Natural killer cell (primary cell): ENCODE measurements around the gene EBP. TPM values are rescaled to one million over a fixed set of nuclear protein-coding genes. Genes with fewer than 3 reads are reported as not detected.

Experiments used
- ATAC-seq, 3 donors: fragments of 150-1000 bp in 2 of 3; fragments of 200-7000 bp in 1 of 3; cut with Tn5 transposase; 1 replicate in 1 of 3; 2 replicates in 2 of 3; pipeline ENCODE4 v1.10.0; 2021; ENCODE audit warnings: mild to moderate bottlenecking in 2 of 3, moderate library complexity in 2 of 3
- DNase-seq, 2 donors: peaks; one replicate each; pipeline versions ENCODE4 v3.0.0 to v3.0.0-alpha.2; 2013 to 2021; ENCODE audit warnings: mixed read lengths in 1 of 2
- H3K27ac ChIP-seq: one replicate; pipeline ENCODE4 v1.5.1; 2013; ENCODE audit warnings: mild to moderate bottlenecking, low read length
- H3K27me3 ChIP-seq: one replicate; pipeline ENCODE4 v1.6.1; 2013; ENCODE audit warnings: low read length; ENCODE audit not compliant: control insufficient read depth, insufficient read depth
- H3K36me3 ChIP-seq: one replicate; pipeline ENCODE4 v1.6.1; 2013; ENCODE audit warnings: low read length; ENCODE audit not compliant: control insufficient read depth, insufficient read depth
- H3K4me1 ChIP-seq: one replicate; pipeline ENCODE4 v1.6.1; 2013; ENCODE audit warnings: low read length; ENCODE audit not compliant: control insufficient read depth, insufficient read depth
- H3K4me3 ChIP-seq: one replicate; pipeline ENCODE4 v1.5.1; 2013; ENCODE audit warnings: low read length
- H3K9me3 ChIP-seq: one replicate; pipeline ENCODE4 v1.6.1; 2013; ENCODE audit warnings: low read length; ENCODE audit not compliant: control insufficient read depth, insufficient read depth
- H3K27ac Mint-ChIP-seq, 2 donors: one replicate each; pipeline ENCODE4 v1.8.0; 2022; ENCODE audit warnings: mild to moderate bottlenecking in 2 of 2, mixed read lengths in 2 of 2, moderate library complexity in 1 of 2
- H3K27me3 Mint-ChIP-seq, 2 donors: one replicate each; pipeline ENCODE4 v1.8.0; 2022; ENCODE audit warnings: low read depth in 2 of 2, mixed read lengths in 2 of 2
- H3K36me3 Mint-ChIP-seq: one replicate; pipeline ENCODE4 v1.8.0; 2022; ENCODE audit warnings: mixed read lengths
- H3K4me1 Mint-ChIP-seq, 2 donors: one replicate each; pipeline ENCODE4 v1.8.0; 2022; ENCODE audit warnings: mixed read lengths in 2 of 2
- H3K4me3 Mint-ChIP-seq: one replicate; pipeline ENCODE4 v1.8.0; 2022; ENCODE audit warnings: mild to moderate bottlenecking, moderate library complexity, mixed read lengths
- H3K9me3 Mint-ChIP-seq, 2 donors: one replicate each; pipeline ENCODE4 v1.8.0; 2022; ENCODE audit warnings: mixed read lengths in 2 of 2
- WGBS: methylation state at CpG from one replicate; pipeline ENCODE4 v1.1.7; 2013; ENCODE audit warnings: missing lambda C conversion rate; ENCODE audit not compliant: insufficient coverage; 5-methylcytosine and 5-hydroxymethylcytosine counted together
- intact Hi-C: fragments of 100-400 bp; cut with micrococcal nuclease; formaldehyde crosslinking; loops from one replicate; pipeline ENCODE4 v1.14.2; 2022
- total RNA-seq, 4 donors: library from RNA; stranded (reverse); fragments of 120-200 nt in 1 of 4; gene quantifications; one replicate each; pipeline versions ENCODE4 v1.2.3 to v1.2.4, GENCODE V29; 2013 to 2022
- TF ChIP-seq, protein P1 (sequence below): fragments of 200-600 bp; IDR thresholded peaks from one replicate; pipeline ENCODE4 v1.8.0; 2022; ENCODE audit warnings: antibody characterized with exemption

Gene EBP
- total RNA-seq, 3 donors from 2014 or later (not counting 1 experiment from before 2014, with no cell fraction given): 91.6 to 115 (median 97.6) TPM

DNA sequence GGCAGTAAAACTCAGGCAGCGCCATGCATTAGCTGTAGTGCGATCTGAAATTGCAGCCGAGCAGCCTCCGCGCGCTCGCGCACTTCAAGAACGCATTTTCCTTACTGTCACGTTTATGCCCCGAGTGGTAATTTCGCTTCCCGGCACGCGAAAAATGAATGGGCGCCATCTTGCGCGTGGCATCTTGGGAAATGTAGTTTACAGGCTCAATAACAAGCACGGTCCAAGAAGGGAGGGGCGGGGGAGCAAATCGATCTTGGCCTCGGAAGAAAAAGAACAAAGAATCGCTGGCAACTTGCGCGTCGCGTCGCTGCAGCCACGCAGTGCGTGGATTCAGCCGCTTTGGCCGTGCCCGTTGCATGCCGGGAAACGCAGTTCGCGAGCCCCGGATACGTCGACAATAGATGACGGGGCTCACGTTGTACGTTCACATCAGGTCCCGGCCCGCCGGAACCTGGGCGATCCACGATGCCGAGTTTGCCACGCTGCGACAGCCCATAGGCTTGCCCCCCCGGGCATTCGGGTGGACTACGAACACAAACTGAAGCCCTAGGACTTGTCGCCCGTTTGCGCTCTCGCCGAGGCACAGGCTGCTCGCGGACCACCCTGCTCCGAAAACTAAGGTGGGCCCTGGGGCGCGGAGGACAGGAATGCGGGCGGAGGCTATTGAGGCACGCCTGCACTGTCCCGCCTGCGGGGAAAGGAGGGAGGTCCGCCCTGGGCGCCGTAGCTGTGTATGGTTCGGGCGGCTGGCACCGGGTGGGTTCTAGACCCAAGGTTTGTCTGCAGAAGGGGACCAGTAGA, 45.6 kb upstream of the EBP start, which contains the start of gene FTSJ1:
Gene FTSJ1, plus strand, starts transcription at position 426 of the 804 bp plus-strand sequence. CDS start 1,849 bp downstream, outside the sequence.
- Histone ChIP-seq H3K9me3 (no peaks in the 10 kb centered on the region), H3K27ac (peak within 1 kb of the TSS; percentile 81), H3K4me3 (peak within 1 kb of the TSS; percentile 88), H3K27me3 (no peaks in the 10 kb centered on the region), H3K4me1 (peaks cover 18% of the 10 kb centered on the region), H3K36me3 (no peaks in the 10 kb centered on the region)
- under 1% methylated on average over 75 of the region's 75 CpGs for WGBS
- DNase-seq (peak; percentile 73 to 95), ATAC-seq (peak; percentile 91 to 95 (median 93))
- Mint-ChIP-seq H3K4me3 (peak within 1 kb of the TSS; percentile 81), H3K4me1 (peaks cover 14 to 48% of the 10 kb centered on the region in 2 donors), H3K27me3 (no peaks in the 10 kb centered on the region), H3K36me3 (no peaks in the 10 kb centered on the region), H3K9me3 (no peaks in the 10 kb centered on the region), H3K27ac (peak within 1 kb of the TSS; percentile 85 to 96)
- intact Hi-C loops: loop anchor here (1.0 to 5.0 kb wide), 3 partner anchors 46 to 99 kb away; partner anchors contain the start of genes EBP, RBM3 and TBC1D25
- TF ChIP-seq, protein P1, sequence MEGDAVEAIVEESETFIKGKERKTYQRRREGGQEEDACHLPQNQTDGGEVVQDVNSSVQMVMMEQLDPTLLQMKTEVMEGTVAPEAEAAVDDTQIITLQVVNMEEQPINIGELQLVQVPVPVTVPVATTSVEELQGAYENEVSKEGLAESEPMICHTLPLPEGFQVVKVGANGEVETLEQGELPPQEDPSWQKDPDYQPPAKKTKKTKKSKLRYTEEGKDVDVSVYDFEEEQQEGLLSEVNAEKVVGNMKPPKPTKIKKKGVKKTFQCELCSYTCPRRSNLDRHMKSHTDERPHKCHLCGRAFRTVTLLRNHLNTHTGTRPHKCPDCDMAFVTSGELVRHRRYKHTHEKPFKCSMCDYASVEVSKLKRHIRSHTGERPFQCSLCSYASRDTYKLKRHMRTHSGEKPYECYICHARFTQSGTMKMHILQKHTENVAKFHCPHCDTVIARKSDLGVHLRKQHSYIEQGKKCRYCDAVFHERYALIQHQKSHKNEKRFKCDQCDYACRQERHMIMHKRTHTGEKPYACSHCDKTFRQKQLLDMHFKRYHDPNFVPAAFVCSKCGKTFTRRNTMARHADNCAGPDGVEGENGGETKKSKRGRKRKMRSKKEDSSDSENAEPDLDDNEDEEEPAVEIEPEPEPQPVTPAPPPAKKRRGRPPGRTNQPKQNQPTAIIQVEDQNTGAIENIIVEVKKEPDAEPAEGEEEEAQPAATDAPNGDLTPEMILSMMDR: no peak

GRCh38 chrX:48476919-48477318, 44.7 kb upstream of the EBP start:
- H3K27ac ChIP-seq: peak overlapping the region; percentile 81
- DNase-seq: no peak
- peaks cover 18% of the 10 kb centered on the region for H3K4me1 ChIP-seq
- no peaks in the 10 kb centered on the region for H3K9me3 Mint-ChIP-seq
- TF ChIP-seq, protein P1: no peak
- intact Hi-C loops: loop anchor here (1.0 to 5.0 kb wide), 3 partner anchors 45 to 98 kb away; partner anchors contain the start of genes EBP, RBM3 and TBC1D25
- H3K36me3 Mint-ChIP-seq: no peaks in the 10 kb centered on the region
- peaks cover 14 to 48% of the 10 kb centered on the region in 2 donors for H3K4me1 Mint-ChIP-seq
- H3K4me3 ChIP-seq: peak overlapping the region; percentile 88
- H3K27ac Mint-ChIP-seq: peak overlapping the region; percentile 85 to 96
- no peaks in the 10 kb centered on the region for H3K27me3 Mint-ChIP-seq
- no peaks in the 10 kb centered on the region for H3K9me3 ChIP-seq
- peak overlapping the region; percentile 81 for H3K4me3 Mint-ChIP-seq
- peaks cover 7% of the 10 kb centered on the region for H3K36me3 ChIP-seq
- 50% methylated on average over 4 of the region's 4 CpGs for WGBS
- no peak for ATAC-seq
- H3K27me3 ChIP-seq: no peaks in the 10 kb centered on the region

DNA sequence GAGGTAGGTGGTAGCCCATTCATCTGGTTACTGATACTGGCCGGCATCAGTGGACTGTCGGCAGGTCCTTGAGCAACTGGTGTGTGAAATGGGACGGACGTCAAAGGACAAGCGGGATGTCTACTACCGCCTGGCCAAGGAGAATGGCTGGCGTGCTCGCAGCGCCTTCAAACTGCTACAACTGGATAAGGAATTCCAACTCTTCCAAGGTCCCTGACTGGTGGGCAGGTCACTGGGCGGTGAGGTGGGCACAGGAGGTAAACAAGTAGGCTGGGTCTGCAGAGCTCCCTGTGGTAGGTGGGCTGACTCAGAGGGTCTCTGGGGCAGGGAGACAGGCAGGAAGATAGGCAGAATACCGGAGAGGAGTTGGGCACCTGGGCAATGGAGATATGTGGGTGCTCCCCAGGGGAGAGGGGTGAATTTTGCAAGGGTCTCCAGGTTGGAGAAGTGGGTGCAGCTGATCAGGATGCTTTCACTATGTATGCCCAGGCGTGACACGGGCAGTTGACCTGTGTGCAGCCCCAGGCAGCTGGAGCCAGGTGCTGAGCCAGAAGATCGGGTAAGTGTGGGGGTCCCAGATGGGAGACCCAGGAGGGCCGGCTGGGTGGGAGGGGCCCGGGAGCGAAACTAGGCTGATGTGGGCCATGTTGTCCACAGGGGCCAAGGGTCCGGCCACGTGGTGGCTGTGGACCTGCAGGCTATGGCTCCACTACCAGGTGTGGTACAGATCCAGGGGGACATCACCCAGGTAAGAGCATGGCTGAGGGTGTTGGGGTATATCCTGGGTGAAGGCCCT, 43.5 kb upstream of the EBP start:
- DNase-seq (no peak), ATAC-seq (no peak)
- peaks cover 18% of the 10 kb centered on the region for H3K4me1 ChIP-seq
- H3K36me3 ChIP-seq: peaks cover 12% of the 10 kb centered on the region
- Mint-ChIP-seq H3K4me3 (no peak overlapping the region), H3K9me3 (no peaks in the 10 kb centered on the region), H3K4me1 (peaks cover 14 to 48% of the 10 kb centered on the region in 2 donors), H3K27me3 (no peaks in the 10 kb centered on the region), H3K27ac (peak overlapping the region; percentile 85 to 96), H3K36me3 (no peaks in the 10 kb centered on the region)
- H3K27me3 ChIP-seq: no peaks in the 10 kb centered on the region
- WGBS: 96% methylated on average over 16 of the region's 19 CpGs
- H3K27ac ChIP-seq: no peak overlapping the region
- no peak overlapping the region for H3K4me3 ChIP-seq
- H3K9me3 ChIP-seq: no peaks in the 10 kb centered on the region
- intact Hi-C loops: loop anchor here (2.0 to 5.0 kb wide), 2 partner anchors 44 to 97 kb away; partner anchors contain the start of genes EBP and RBM3
- TF ChIP-seq, protein P1: no peak
